ENCODE measurements around the gene VAMP8. TPM values are rescaled to one million over a fixed set of nuclear protein-coding genes. Genes with fewer than 3 reads are reported as not detected.

The VAMP8 gene
- total RNA-seq, result 0.94 TPM

GRCh38 chr2:85577386-85578242, at the start of gene VAMP8:
TSS of gene VAMP8 (plus strand) at chr2:85577586. CDS start at chr2:85577647, 61 bp downstream.

GRCh38 chr2:85538507-85539360, 38.7 kb upstream of the VAMP8 start, which contains the start of gene MAT2A:
TSS of gene MAT2A (plus strand) at chr2:85539168. CDS start at chr2:85539288, 120 bp downstream.

GRCh38 chr2:85561280-85562212, 15.8 kb upstream of the VAMP8 start, which contains the start of gene GGCX:
TSS of gene GGCX (minus strand) at chr2:85561493. CDS start at chr2:85561428, 65 bp downstream.

GRCh38 chr2:85584354-85584856, 7.0 kb downstream of the VAMP8 start, which contains the start of gene VAMP5:
TSS of gene VAMP5 (plus strand) at chr2:85584431. CDS start at chr2:85584491, 60 bp downstream.

GRCh38 chr2:85595301-85596025, 18.1 kb downstream of the VAMP8 start, which contains the start of gene RNF181:
TSS of gene RNF181 (plus strand) at chr2:85595745. CDS start at chr2:85595764, 19 bp downstream.

DNA sequence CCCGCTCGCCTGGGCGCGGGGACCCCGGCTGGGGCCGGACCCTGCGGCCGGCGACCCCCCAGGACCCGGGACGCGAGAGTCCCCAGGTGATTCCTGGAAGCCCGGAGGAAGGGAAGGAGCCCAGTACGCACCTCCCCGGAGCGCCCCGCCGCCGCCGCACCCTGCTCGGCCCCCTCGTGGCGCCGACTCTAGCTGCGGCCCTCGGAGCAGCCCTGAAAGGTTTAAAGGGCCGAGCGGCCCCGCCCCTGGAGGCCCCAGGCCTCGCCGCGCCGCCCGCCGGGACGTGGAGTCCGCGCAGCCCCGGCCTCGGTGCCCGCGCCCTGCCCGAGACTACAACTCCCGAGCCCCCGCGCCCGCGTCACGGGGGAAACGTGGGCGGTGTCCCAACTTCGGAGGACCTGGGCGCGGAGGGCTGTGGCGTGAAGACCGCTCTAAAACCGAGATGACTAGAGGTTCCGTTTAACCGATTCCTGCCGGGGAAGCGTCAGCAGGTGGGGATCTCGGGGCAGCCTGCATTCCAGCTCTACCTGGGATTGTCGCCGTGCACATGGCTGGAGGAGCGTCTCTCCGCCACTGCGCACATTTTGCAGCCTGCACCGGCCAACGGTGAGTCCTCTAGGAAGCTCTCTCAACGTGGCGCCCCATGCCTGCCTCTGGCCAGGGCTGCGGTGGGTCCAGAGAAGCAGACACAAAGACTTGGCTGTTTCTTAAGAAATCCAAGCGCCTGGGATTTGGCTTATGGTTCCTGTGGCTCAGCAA, 25.3 kb downstream of the VAMP8 start, which contains the start of gene TMEM150A:
TSS of gene TMEM150A (minus strand) at position 223 of the 759 bp plus-strand sequence. CDS start 750 bp downstream, outside the sequence.

DNA sequence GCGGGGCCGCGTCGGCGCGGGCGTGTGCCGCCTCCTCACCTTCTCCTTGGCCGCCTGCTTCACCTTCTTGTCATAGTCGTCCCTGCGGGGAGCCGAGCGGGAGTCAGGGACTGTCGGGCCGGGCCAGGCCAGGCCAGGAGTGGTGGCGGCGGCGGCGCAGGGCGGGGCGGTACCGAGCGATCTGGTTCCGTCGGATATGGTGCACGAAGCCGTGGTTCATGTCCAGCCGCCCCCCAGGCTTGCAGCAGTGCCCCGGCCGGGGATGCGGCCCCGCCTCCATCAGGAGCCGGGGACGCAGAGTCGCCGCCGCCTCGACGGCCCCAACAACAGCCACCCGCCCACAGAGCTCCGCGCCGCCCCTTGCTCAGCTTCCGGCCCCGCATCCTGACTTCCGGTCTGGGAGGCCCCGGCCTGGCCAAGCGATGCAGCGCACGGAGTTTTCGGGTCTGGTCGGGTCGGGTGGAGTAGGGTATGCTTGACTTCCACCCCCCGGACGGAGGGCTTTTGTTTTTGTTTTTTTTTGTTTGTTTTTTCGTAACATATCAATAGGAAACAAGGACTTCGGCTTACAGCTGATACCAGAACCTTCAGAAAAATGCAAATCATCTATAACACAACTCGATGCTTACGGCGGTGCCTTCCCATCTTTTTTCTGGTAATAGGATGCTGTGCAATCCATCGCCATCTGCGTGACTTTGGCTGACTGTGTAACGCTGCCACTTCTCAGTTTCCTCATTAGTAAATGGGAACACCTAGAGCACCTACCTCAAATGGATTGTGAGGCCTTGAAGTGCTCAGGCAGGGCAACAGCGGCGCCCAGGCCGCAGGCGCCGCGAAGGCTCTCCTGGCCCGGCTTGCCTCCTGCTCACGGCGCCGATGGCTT, 34.6 kb downstream of the VAMP8 start, which contains the start of gene C2orf68:
TSS of gene C2orf68 (minus strand) at position 362 of the 883 bp plus-strand sequence. CDS start at position 280, 82 bp downstream.

Small RNA genes lying within 50 kb of the gene (small RNA-seq; reads per million reads assigned to genes)
- not detected for gene RN7SL126P (ENCODE audit: low replicate concordance)

Other genes starting within 250 kb of the VAMP8 start
- 57.0 TPM for gene TGOLN2, start 249.6 kb upstream of the VAMP8 start, total RNA-seq
- gene RETSAT, start 223.1 kb upstream of the VAMP8 start, total RNA-seq, result 14.4 TPM
- gene ELMOD3, start 222.8 kb upstream of the VAMP8 start, total RNA-seq, result 26.9 TPM
- gene CAPG, start 167.2 kb upstream of the VAMP8 start, total RNA-seq, result 11.0 TPM
- 0.94 TPM for gene SH2D6, start 158.9 kb upstream of the VAMP8 start, total RNA-seq
- 157 TPM for gene MAT2A, start 38.4 kb upstream of the VAMP8 start, total RNA-seq
- 55.1 TPM for gene GGCX, start 16.1 kb upstream of the VAMP8 start, total RNA-seq
- not detected for gene VAMP5, start 6.8 kb downstream of the VAMP8 start, total RNA-seq
- 46.0 TPM for gene RNF181, start 18.2 kb downstream of the VAMP8 start, total RNA-seq
- gene TMEM150A, start 25.1 kb downstream of the VAMP8 start, total RNA-seq, result 6.6 TPM
- 35.4 TPM for gene C2orf68, start 34.5 kb downstream of the VAMP8 start, total RNA-seq
- 45.1 TPM for gene USP39, start 38.6 kb downstream of the VAMP8 start, total RNA-seq
- gene SFTPB, start 90.6 kb downstream of the VAMP8 start, total RNA-seq, result not detected
- gene GNLY, start 116.8 kb downstream of the VAMP8 start, total RNA-seq, result 0.31 TPM
- gene ATOH8, start 176.4 kb downstream of the VAMP8 start, total RNA-seq, result 3.1 TPM